GM23248 (cell line): ENCODE data around the gene KCTD5.

Experiments used
- EZH2 ChIP-seq: fragments of 200-600 bp; sonication (generic); IDR thresholded peaks from 2 replicates; pipeline ENCODE4 v1.6.1; 2018; ENCODE audit warnings: antibody characterized with exemption, mild to moderate bottlenecking; ENCODE audit not compliant: insufficient read depth, poor library complexity, severe bottlenecking
- EZH2phosphoT487 ChIP-seq: fragments of 200-600 bp; sonication (generic); IDR thresholded peaks from 2 replicates; pipeline ENCODE4 v1.6.1; 2018; ENCODE audit warnings: antibody characterized with exemption, moderate library complexity, mild to moderate bottlenecking, low read depth; ENCODE audit not compliant: insufficient read depth

DNA sequence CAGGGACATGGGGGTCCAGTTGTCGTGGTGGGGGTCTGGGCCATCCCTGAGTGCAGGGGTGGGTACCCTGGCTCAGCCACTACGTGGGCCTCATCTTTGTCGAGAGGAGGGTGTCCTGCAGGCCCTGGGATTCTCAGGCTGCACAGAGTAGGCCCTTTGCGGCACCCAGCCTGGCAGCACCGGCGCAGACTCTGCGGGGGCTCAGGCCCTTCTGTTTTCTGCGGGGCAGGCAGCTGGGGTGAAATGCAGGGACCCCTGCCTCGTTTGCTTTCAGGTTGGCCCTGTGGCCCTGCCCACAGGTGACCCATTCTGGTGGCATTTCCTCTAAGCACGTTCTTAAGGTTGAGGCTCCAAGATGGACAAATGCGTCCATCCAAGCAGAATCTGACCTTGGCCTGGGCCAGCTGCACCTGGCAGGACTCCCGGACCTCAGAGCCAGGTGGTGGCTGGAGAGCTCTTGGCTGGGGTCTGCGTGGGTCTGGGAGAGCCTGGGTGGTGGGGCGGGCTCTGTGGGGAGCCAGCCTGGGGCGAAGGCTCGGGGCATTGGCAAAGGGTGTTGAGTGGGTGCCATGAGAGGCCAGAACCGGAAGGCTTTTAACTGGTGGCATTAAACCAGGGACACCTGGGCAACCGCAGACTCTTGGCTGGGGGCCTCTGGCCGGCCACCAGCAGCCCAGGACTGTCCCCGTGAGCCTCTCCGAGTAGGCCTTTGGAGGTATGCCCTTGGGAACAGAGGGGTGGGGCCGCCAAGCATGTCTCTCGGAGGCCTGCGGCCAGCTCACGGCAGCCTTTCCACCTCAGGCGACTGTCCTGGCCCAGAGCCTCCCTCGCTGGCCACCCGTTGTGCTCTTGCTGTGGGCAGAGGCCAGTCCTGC is 20.8 kb downstream of the KCTD5 start:
- TF ChIP-seq EZH2phosphoT487 (no peak), EZH2 (no peak)
